ENCODE data around the gene MAD1L1.

- no peak for TF ChIP-seq CTCF (IDR thresholded peaks at IDR 0.05)
- no peak for TF ChIP-seq POLR2AphosphoS5 (IDR thresholded peaks at IDR 0.05)
- TF ChIP-seq POLR2A (IDR thresholded peaks at IDR 0.05): no peak
- TF ChIP-seq EP300 (IDR thresholded peaks at IDR 0.05): no peak
Observed at GRCh38 chr7:1777122-1777521, 455.6 kb downstream of the MAD1L1 start.
